Stimulated activated CD4-positive, alpha-beta T cell treated with anti-CD3 and anti-CD28 coated beads, Interleukin-15, amount 100 ng/mL, for 24 hours (primary cell): ENCODE measurements around the gene PRMT5.
A peak's percentile ranks its signal among the peaks of the same experiment; 100 is the strongest.
"Not testable (repeated sequence)": the region's sequence is repeated elsewhere in the genome, so short reads cannot be mapped to it uniquely, and the experiment has no call there.

Experiments
- DNase-seq: peaks from one replicate; pipeline ENCODE4 v3.0.0-alpha.2; 2020

Gene PRMT5

GRCh38 chr14:22929104-22929960 is at the start of gene PRMT5:
Gene PRMT5 (minus strand): TSS chr14:22929376. CDS start chr14:22929361, 15 bp downstream.
- peak; percentile 99 for DNase-seq

DNA sequence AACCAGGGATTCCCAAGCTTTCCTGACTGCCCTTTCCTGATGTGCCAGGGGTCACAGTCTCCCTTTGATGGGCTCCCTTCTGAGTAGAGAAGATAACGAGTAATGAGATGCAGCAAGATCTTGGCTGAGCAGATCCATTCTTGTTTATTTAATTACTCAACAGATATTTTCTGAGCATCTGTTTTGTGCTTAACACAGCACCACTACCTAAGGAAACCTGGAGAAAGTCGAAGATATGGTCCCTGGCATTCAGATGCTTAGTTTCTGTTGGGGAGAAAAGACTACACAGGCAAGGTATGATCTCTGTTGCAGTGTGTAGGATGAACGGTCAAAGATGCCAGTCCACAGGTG is 49.3 kb upstream of the PRMT5 start:
- no peak for DNase-seq

DNA sequence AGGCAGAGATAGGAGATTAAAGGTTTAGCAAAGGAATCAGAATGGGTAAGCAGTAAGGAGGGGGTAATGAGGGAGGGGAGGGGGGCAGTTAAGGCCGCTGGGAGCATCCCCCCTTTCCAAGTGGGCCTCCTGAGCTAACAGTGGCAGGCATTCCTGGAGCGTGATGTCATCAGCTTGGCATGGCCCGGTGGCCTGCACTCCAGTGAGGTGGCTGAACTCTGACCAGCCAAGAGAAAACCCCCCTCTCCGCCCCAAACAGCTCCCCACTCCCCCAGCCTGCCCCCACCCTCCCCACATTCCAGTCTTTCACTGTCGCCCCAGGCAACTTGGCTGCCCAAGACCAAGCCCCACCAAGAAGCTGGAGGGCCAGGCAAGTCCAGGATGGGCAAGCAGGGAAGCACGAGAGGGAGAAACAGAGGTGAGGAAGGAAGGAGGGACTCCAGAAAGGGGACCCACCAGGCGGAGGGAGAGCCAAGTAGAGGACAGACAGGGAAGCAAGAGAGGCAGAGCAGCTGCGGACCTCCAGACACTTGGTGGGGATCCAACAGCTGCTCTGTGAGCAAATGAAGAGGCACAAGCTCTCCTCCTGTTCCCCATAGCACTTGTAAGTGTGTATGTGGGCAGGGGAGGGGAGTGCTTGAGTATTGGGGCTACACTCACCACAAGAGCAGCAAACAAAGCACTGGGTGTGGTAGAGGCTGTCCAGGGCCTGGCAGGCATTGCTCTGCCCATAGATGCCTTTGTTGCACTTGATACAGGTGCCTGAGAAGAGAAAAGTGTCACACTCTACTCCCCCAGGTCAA is 48.7 kb upstream of the PRMT5 start:
- no peak for DNase-seq

DNA sequence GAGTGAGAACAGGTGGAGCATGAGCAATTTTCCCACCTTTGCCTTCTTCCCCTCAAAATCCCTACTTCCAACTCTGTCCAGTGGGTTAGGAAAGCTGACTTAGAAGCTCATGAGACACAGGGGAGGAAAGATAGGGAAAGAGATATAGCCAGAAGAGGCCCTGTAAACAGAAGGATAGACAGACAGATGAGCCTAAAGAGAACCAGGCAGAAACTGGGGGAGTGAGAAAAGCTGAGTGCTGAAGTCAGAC is 48.2 kb upstream of the PRMT5 start:
- DNase-seq, result no peak

DNA sequence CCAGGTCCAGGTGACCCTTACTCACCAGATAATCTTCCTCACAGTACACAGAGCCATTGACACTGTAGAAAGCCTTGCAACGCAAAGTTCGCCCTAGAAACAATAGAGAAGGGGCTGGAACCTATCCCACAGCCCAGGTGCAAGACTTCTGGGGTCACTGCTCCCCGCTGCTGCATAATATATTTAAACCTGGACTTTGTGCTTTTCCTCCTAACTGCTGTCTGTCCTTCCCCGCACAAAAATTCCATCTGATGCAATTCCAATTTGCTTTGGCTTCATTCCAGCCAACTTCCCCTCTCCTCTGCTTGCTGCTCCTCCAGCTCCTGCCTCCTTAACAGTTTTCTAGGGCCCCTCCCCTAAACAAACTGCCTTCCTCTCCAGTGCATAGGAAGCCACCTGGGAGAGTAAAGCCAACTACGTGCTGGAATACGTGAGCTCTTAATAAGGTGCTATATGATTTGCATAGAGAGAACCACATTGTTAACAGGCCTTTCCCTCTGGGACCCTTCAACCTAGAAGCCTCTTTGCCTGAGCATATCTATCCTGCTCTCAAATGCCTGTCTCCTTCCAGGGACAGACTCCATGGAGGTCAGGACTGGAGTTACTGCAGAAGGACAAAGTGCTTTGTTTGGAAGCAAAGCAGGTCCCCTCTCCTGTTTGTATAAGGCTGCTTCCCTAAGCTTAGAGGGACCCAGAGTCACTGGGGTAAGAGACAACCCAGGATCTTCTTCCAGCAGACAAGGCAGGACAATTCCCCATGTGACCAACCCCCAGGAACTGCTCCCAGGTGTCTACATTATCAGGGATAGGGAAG is 47.7 kb upstream of the PRMT5 start:
- DNase-seq, result no peak

GRCh38 chr14:22974530-22975313 is 45.5 kb upstream of the PRMT5 start:
- no peak for DNase-seq

GRCh38 chr14:22973217-22974032 is 44.2 kb upstream of the PRMT5 start:
- DNase-seq, result peak; percentile 54

GRCh38 chr14:22972313-22972930 is 43.2 kb upstream of the PRMT5 start:
- no peak for DNase-seq

DNA sequence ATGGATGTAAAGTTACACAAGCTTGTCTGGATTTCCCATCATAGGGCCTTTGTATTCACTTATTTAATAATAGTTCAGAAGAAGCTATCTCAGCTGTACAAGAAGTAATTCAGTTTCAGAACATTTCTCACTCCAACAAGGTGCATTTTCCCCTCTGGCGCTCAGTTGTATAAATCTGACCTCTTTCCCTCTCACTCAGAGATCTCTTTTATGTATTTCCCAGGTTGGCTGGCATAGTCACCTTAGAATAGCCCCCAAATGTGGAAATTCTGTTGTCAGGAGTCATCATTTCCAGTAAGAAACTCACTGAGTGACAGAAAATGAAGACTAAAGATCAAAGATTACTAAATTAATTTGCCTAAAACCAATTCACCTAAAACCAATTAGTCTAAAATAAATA is 42.0 kb upstream of the PRMT5 start:
- no peak for DNase-seq

DNA sequence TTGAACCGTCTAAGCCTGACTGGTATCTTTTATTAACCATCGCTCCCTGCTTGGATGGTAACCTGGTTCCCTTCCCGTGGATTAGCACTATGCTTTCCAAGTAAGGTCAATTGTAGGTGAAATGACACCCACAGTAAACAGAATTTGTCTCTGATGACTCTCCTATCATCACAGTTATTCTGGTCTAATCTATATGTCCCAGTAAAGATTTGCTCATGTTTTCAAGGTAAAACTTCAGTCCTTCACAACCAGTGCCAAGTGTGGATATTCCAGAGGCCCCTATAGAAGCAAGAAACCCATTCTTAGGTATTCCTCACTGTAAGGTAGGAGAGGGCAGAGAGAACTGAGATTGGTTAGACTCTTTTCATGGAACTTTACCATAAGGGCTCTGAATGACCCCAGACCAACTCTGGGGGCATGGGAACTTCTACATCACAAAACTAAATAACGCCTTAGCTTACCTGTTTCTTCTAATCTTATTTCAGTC is 37.6 kb upstream of the PRMT5 start:
- DNase-seq, result no peak

DNA sequence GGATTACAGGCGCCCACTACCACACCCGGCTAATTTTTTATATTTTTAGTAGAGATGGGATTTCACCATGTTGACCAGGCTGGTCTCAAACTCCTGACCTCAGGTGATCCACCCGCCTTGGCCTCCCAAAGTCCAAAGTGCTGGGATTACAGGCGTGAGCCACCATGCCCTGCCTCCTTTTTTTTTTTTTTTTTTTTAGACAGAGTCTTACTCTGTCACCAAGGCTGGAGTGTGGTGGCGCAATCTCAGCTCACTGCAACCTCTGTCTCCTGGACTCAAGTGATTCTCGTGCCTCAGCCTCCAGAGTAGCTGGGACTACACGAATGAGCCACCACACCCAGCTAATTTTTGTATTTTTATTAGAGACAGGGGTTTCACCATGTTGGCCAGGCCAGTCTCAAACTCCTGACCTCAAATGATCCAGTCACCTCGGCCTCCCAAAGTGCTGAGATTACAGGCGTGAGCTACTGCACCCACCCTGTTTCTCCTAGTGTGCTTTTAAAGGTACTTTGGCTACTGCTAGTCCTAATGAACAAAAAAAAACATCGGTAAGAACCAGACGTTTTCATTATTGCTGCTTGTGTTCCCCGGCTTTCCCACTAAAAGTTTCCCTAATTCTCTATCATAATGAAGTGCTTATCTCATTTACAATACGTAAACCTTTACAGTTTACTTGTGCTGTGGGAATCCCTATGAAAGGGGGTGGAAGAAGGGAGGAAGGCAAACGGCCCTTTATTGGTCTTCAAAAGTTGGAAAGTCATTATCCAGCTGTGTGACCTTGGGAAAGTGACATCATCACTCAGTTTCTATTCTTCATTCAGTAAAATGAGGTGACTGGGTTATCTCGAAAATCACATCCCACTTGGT is 37.0 kb upstream of the PRMT5 start:
- not testable (repeated sequence) for DNase-seq

DNA sequence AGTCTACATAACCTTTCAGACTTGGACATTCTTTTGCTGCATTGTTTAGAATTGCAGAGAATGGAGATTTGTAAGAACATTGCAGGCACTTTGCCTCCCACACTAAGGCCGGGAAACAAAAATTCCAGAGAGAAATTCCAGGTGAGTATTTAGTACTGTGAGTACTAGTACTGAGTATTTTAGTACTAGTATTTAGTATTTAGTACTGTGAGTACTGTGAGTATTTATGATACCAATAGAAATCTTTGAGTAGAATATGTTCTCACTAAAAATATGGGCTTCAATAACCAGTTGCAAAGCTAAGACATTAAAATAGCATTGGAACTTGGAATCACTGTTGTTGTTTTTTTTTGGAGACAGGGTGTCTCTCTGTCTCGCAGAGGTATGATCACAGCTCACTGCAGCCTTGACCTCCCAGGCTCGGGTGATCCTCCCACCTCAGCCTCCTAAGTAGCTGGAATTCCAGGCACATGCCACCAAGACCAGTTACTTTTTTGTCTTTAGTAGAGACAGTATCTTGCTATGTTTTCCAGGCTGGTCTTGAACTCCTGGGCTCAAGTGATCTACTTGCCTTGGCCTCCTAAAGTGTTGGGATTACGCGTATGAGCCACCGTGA is 33.0 kb upstream of the PRMT5 start:
- DNase-seq, result no peak

- DNase-seq, result no peak
Observed at GRCh38 chr14:22955702-22956569, 26.8 kb upstream of the PRMT5 start.

DNA sequence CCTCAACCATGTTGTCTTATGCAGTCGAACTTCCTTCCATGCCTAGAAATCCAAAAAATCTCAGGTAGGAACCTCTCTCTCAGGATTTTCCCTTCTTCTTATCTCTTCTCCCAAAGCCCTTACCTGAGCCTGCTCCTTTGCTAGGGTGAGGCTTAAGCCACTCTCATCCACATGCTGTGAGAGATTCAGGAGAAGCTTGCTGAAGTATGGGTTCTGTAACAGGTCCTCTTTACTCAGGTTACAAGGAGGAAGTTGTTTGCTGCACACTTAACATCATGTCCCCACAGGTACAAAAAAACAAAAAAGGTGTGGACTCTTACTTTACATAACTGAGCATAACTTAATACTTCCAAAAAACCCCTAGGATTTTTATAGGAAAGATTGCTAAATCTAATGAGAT is 23.2 kb upstream of the PRMT5 start:
- DNase-seq, result no peak

- not testable (repeated sequence) for DNase-seq
Observed at GRCh38 chr14:22951795-22952194, 22.6 kb upstream of the PRMT5 start.

- DNase-seq, result no peak
Observed at GRCh38 chr14:22945642-22946041, 16.5 kb upstream of the PRMT5 start.

GRCh38 chr14:22939684-22940083 is 10.5 kb upstream of the PRMT5 start:
- DNase-seq, result no peak

DNA sequence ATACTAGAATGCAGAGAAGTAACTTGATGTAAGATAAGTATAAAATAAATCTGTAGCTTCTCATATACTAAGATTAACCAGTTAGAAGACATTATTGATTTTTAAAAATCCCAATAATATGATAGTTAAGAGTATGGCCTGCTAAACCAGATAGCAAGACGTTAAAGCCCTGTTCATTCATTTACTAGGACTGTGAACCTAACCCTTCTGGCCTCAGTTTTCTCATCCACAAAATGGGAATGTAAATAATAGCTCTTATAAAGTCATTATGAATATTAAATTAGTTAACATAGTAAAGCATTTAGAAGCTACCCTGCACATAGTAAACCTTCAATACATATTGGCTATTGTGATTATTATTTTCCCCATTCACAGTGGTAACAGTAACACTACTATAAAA is 6.0 kb upstream of the PRMT5 start:
- DNase-seq, result no peak

DNA sequence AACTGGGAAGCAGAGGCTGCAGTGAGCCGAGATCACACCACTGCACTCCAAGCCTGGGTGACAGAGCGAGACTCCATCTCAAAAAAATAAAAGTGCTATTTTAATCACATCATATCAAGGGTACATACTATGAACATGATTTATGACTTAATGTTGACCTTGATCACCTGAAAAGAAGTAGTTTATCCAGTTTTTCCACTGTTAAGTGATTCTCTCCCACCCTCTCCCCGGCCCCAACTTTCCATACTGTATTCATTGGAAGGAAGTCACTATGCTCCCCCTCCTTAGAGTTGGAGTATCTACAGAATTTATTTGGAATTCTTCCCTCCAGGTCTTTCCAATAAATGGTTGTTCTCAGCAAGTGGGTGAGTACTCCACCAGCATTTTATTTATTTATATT is 3.0 kb upstream of the PRMT5 start:
- no peak for DNase-seq
